ENCODE results near the gene NFATC2. TPM values are rescaled to one million over a fixed set of nuclear protein-coding genes. Genes with fewer than 3 reads are reported as not detected.
"Not testable (repeated sequence)": the region's sequence is repeated elsewhere in the genome, so short reads cannot be mapped to it uniquely, and the experiment has no call there.

The NFATC2 gene
- total RNA-seq, 2 experiments from 2014 or later, result 53.5 to 55.8 TPM

GRCh38 chr20:51480507-51481270 is 61.8 kb downstream of the NFATC2 start:
- DNase-seq, result peak; percentile 48
- H3K36me3 Mint-ChIP-seq (ENCODE audit: low read depth), result peaks cover 73% of the 10 kb centered on the region
- H3K4me3 Mint-ChIP-seq, result peak overlapping the region; percentile 53
- POLR2A ChIA-PET, result interaction anchor here (0.7 to 4.3 kb wide), 4 partner anchors 14 to 80 kb away, joined by 3 to 26 read pairs (median 4); partner anchors contain the start of gene NFATC2
- CTCF ChIA-PET, result interaction anchor here (1.8 to 2.0 kb wide), 5 partner anchors 9 to 114 kb away, joined by 5 to 10 read pairs (median 6); partner anchors contain the start of gene NFATC2
- peak; percentile 59 for ATAC-seq
- no peaks in the 10 kb centered on the region for H3K27me3 Mint-ChIP-seq (ENCODE audit: low read depth)
- no peaks in the 10 kb centered on the region for H3K9me3 Mint-ChIP-seq (ENCODE audit: insufficient read depth)
- H3K4me1 Mint-ChIP-seq (ENCODE audit: low read depth), result peaks cover 92% of the 10 kb centered on the region
- peak overlapping the region; percentile 92 for H3K27ac Mint-ChIP-seq

GRCh38 chr20:51476106-51476505 is 66.4 kb downstream of the NFATC2 start:
- not testable (repeated sequence) for H3K27me3 Mint-ChIP-seq (ENCODE audit: low read depth); ATAC-seq; H3K9me3 Mint-ChIP-seq (ENCODE audit: insufficient read depth); H3K4me3 Mint-ChIP-seq; DNase-seq; H3K27ac Mint-ChIP-seq
- CTCF ChIA-PET, result interaction anchor here (0.7 kb wide), 1 partner anchor 66 kb away, joined by 3 read pairs; the partner anchor contains the start of gene NFATC2
- Mint-ChIP-seq H3K36me3 (ENCODE audit: low read depth) (peaks cover 80% of the 10 kb centered on the region), H3K4me1 (ENCODE audit: low read depth) (peaks cover 78% of the 10 kb centered on the region)
- POLR2A ChIA-PET, result interaction anchor here (0.9 kb wide), 1 partner anchor 15 kb away, joined by 3 read pairs; no protein-coding TSS in a partner anchor

- DNase-seq (no peak), ATAC-seq (no peak)
- Mint-ChIP-seq H3K27me3 (ENCODE audit: low read depth) (no peaks in the 10 kb centered on the region), H3K4me3 (no peak overlapping the region), H3K27ac (peak overlapping the region; percentile 39), H3K36me3 (ENCODE audit: low read depth) (peaks cover 84% of the 10 kb centered on the region), H3K9me3 (ENCODE audit: insufficient read depth) (no peaks in the 10 kb centered on the region), H3K4me1 (ENCODE audit: low read depth) (peaks cover 78% of the 10 kb centered on the region)
- ChIA-PET CTCF (interaction anchor here (1.4 kb wide), 1 partner anchor 92 kb away, joined by 3 read pairs; no protein-coding TSS in a partner anchor), POLR2A (no interaction called here)
These were observed 68.7 kb downstream of the NFATC2 start for GRCh38 chr20:51473771-51474170.

- CTCF ChIA-PET, result interaction anchor here (0.8 to 1.4 kb wide), 3 partner anchors 64 to 910 kb away, joined by 3 read pairs; no protein-coding TSS in a partner anchor
- POLR2A ChIA-PET, result no interaction called here
These were observed 69.3 kb downstream of the NFATC2 start for GRCh38 chr20:51473256-51473655.

GRCh38 chr20:51470907-51471411 is 71.6 kb downstream of the NFATC2 start:
- Mint-ChIP-seq H3K4me1 (ENCODE audit: low read depth) (peaks cover 67% of the 10 kb centered on the region), H3K9me3 (ENCODE audit: insufficient read depth) (no peaks in the 10 kb centered on the region), H3K27me3 (ENCODE audit: low read depth) (no peaks in the 10 kb centered on the region), H3K4me3 (peak overlapping the region; percentile 17), H3K36me3 (ENCODE audit: low read depth) (peaks cover 82% of the 10 kb centered on the region), H3K27ac (peak overlapping the region; percentile 90)
- DNase-seq, result peak; percentile 58
- POLR2A ChIA-PET, result interaction anchor here (0.7 to 1.0 kb wide), 2 partner anchors 28 to 71 kb away, joined by 3 to 4 read pairs; no protein-coding TSS in a partner anchor
- CTCF ChIA-PET, result interaction anchor here (0.7 to 2.6 kb wide), 7 partner anchors 10 to 483 kb away, joined by 3 to 11 read pairs (median 4); partner anchors contain the start of gene NFATC2
- ATAC-seq, result peak; percentile 79

More at GRCh38 chr20:51473256-51473655, 69.3 kb downstream of the NFATC2 start:
- peak overlapping the region; percentile 28 for H3K27ac Mint-ChIP-seq
- H3K27me3 Mint-ChIP-seq (ENCODE audit: low read depth), result no peaks in the 10 kb centered on the region
- ATAC-seq (no peak), DNase-seq (no peak)
- H3K4me3 Mint-ChIP-seq, result no peak overlapping the region
- no peaks in the 10 kb centered on the region for H3K9me3 Mint-ChIP-seq (ENCODE audit: insufficient read depth)
- H3K36me3 Mint-ChIP-seq (ENCODE audit: low read depth), result peaks cover 84% of the 10 kb centered on the region
- H3K4me1 Mint-ChIP-seq (ENCODE audit: low read depth), result peaks cover 78% of the 10 kb centered on the region

- CTCF ChIA-PET, result interaction anchor here (0.5 to 2.6 kb wide), 7 partner anchors 11 to 154 kb away, joined by 3 to 11 read pairs (median 4); partner anchors contain the start of gene NFATC2
- ATAC-seq (peak; percentile 20), DNase-seq (no peak)
- H3K9me3 Mint-ChIP-seq (ENCODE audit: insufficient read depth), result no peaks in the 10 kb centered on the region
- H3K4me1 Mint-ChIP-seq (ENCODE audit: low read depth), result peaks cover 65% of the 10 kb centered on the region
- peaks cover 82% of the 10 kb centered on the region for H3K36me3 Mint-ChIP-seq (ENCODE audit: low read depth)
- H3K4me3 Mint-ChIP-seq, result peak overlapping the region; percentile 17
- POLR2A ChIA-PET, result interaction anchor here (1.0 kb wide), 1 partner anchor 70 kb away, joined by 4 read pairs; no protein-coding TSS in a partner anchor
- no peaks in the 10 kb centered on the region for H3K27me3 Mint-ChIP-seq (ENCODE audit: low read depth)
- H3K27ac Mint-ChIP-seq, result peak overlapping the region; percentile 90
These were observed 72.1 kb downstream of the NFATC2 start for GRCh38 chr20:51470499-51470820.

- no peaks in the 10 kb centered on the region for H3K9me3 Mint-ChIP-seq (ENCODE audit: insufficient read depth)
- H3K27ac Mint-ChIP-seq, result peak overlapping the region; percentile 90
- no peaks in the 10 kb centered on the region for H3K27me3 Mint-ChIP-seq (ENCODE audit: low read depth)
- H3K36me3 Mint-ChIP-seq (ENCODE audit: low read depth), result peaks cover 82% of the 10 kb centered on the region
- POLR2A ChIA-PET, result no interaction called here
- peaks cover 66% of the 10 kb centered on the region for H3K4me1 Mint-ChIP-seq (ENCODE audit: low read depth)
- peak overlapping the region; percentile 17 for H3K4me3 Mint-ChIP-seq
- DNase-seq, result no peak
- no peak for ATAC-seq
- CTCF ChIA-PET, result interaction anchor here (0.5 to 2.6 kb wide), 4 partner anchors 25 to 154 kb away, joined by 3 to 11 read pairs (median 4); partner anchors contain the start of gene NFATC2
These were observed 72.7 kb downstream of the NFATC2 start for GRCh38 chr20:51469578-51470498.

DNA sequence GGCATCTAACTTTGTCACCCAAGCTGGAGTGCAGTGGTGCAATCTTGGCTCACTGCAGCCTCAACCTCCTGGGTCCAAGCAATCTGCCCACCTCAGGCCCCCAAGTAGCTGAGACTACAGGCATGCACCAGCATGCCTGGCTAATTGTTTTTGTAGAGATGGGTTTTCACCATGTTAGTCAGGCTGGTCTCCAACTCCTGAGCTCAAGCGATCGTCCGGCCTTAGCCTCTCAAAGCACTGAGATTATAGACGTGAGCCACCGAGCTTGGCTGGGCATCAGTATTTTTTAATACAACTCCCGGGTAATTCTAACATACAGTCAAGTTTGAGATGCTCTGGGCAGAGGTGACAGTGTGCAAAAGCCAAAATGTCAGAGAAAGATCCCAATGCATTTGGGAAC is 73.5 kb downstream of the NFATC2 start:
- POLR2A ChIA-PET, result no interaction called here
- H3K27ac Mint-ChIP-seq, result peak overlapping the region; percentile 90
- H3K4me3 Mint-ChIP-seq, result no peak overlapping the region
- CTCF ChIA-PET, result interaction anchor here (1.2 kb wide), 1 partner anchor 26 kb away, joined by 3 read pairs; no protein-coding TSS in a partner anchor
- ATAC-seq (no peak), DNase-seq (no peak)
- H3K4me1 Mint-ChIP-seq (ENCODE audit: low read depth), result peaks cover 71% of the 10 kb centered on the region
- H3K9me3 Mint-ChIP-seq (ENCODE audit: insufficient read depth), result no peaks in the 10 kb centered on the region
- no peaks in the 10 kb centered on the region for H3K27me3 Mint-ChIP-seq (ENCODE audit: low read depth)
- H3K36me3 Mint-ChIP-seq (ENCODE audit: low read depth), result peaks cover 85% of the 10 kb centered on the region

DNA sequence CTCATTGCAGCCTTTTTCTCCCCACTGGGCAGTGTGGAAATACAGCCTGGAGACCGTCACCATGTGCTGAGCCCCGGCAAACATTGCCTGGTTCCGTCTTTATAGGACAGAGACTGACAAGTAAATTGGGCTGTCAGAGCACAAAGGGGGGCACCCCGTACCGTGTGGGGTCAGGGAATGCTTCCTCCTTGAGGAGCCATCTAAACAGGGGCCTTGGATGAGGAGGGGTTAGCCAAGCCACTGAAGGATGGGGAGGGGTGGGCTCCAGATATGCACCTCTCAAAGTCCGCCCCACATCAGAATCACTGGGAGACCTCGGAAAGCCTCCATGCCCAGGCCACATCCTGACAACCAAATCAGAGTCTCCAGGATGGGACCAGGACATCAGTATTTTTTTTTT is 73.9 kb downstream of the NFATC2 start:
- no peaks in the 10 kb centered on the region for H3K9me3 Mint-ChIP-seq (ENCODE audit: insufficient read depth)
- no peak overlapping the region for H3K27ac Mint-ChIP-seq
- DNase-seq (no peak), ATAC-seq (no peak)
- H3K27me3 Mint-ChIP-seq (ENCODE audit: low read depth), result no peaks in the 10 kb centered on the region
- H3K4me3 Mint-ChIP-seq, result no peak overlapping the region
- CTCF ChIA-PET, result interaction anchor here (1.2 kb wide), 1 partner anchor 26 kb away, joined by 3 read pairs; no protein-coding TSS in a partner anchor
- POLR2A ChIA-PET, result no interaction called here
- H3K36me3 Mint-ChIP-seq (ENCODE audit: low read depth), result peaks cover 85% of the 10 kb centered on the region
- peaks cover 72% of the 10 kb centered on the region for H3K4me1 Mint-ChIP-seq (ENCODE audit: low read depth)

- no peak overlapping the region for H3K4me3 Mint-ChIP-seq
- H3K27ac Mint-ChIP-seq, result no peak overlapping the region
- ChIA-PET POLR2A (no interaction called here), CTCF (no interaction called here)
- H3K36me3 Mint-ChIP-seq (ENCODE audit: low read depth), result peaks cover 85% of the 10 kb centered on the region
- ATAC-seq, result no peak
- H3K27me3 Mint-ChIP-seq (ENCODE audit: low read depth), result no peaks in the 10 kb centered on the region
- peaks cover 68% of the 10 kb centered on the region for H3K4me1 Mint-ChIP-seq (ENCODE audit: low read depth)
- H3K9me3 Mint-ChIP-seq (ENCODE audit: insufficient read depth), result no peaks in the 10 kb centered on the region
- DNase-seq, result no peak
These were observed 74.4 kb downstream of the NFATC2 start for GRCh38 chr20:51467956-51468626.
